Measurements from ENCODE around the gene EARS2. TPM values are rescaled to one million over a fixed set of nuclear protein-coding genes. Genes with fewer than 3 reads are reported as not detected.

EARS2 gene
- total RNA-seq, 1 donor from 2014 or later: 19.7 TPM

GRCh38 chr16:23575834-23576233 is 18.7 kb upstream of the EARS2 start:
- H3K27me3 Mint-ChIP-seq (ENCODE audit: insufficient read depth, low read depth): no peaks in the 10 kb centered on the region
- no peaks in the 10 kb centered on the region for H3K9me3 ChIP-seq (ENCODE audit: low read depth)
- no peaks in the 10 kb centered on the region for H3K4me1 ChIP-seq
- no peak for DNase-seq (ENCODE audit: low spot score)
- H3K9me3 Mint-ChIP-seq: no peaks in the 10 kb centered on the region
- no peak overlapping the region for H2AFZ ChIP-seq (replicated peaks)
- no peaks in the 10 kb centered on the region for H3K4me1 Mint-ChIP-seq
- H3K4me2 ChIP-seq: no peak overlapping the region
- H3K4me3 Mint-ChIP-seq: no peak overlapping the region
- TF ChIP-seq CTCF (IDR thresholded peaks at IDR 0.05): no peak
- TF ChIP-seq EZH2phosphoT487 (IDR thresholded peaks at IDR 0.05): no peak
- no peak for TF ChIP-seq EZH2 (IDR thresholded peaks at IDR 0.05)
- no peak overlapping the region for H3K27ac Mint-ChIP-seq
- peaks cover 16% of the 10 kb centered on the region for H3K36me3 Mint-ChIP-seq
- H3K9ac ChIP-seq: no peak overlapping the region
- no peaks in the 10 kb centered on the region for H3K27me3 ChIP-seq
- H3K79me2 ChIP-seq (ENCODE audit: low read depth): no peaks in the 10 kb centered on the region
- peaks cover 7% of the 10 kb centered on the region for H3F3A ChIP-seq (ENCODE audit: low read depth)
- H3K27ac ChIP-seq: no peak overlapping the region
- H4K20me1 ChIP-seq (ENCODE audit: low read depth): peaks cover 15% of the 10 kb centered on the region
- no peaks in the 10 kb centered on the region for H3K36me3 ChIP-seq
- no peak overlapping the region for H3K4me3 ChIP-seq

GRCh38 chr16:23573817-23574216 is 16.7 kb upstream of the EARS2 start:
- Mint-ChIP-seq H3K36me3 (peaks cover 16% of the 10 kb centered on the region), H3K9me3 (no peaks in the 10 kb centered on the region), H3K4me3 (no peak overlapping the region), H3K4me1 (no peaks in the 10 kb centered on the region), H3K27me3 (ENCODE audit: insufficient read depth, low read depth) (no peaks in the 10 kb centered on the region), H3K27ac (no peak overlapping the region)
- Histone ChIP-seq H3K27me3 (no peaks in the 10 kb centered on the region), H3K4me1 (no peaks in the 10 kb centered on the region), H3K36me3 (no peaks in the 10 kb centered on the region), H3K79me2 (ENCODE audit: low read depth) (no peaks in the 10 kb centered on the region), H3K4me2 (no peak overlapping the region), H3K9me3 (ENCODE audit: low read depth) (no peaks in the 10 kb centered on the region), H3K27ac (no peak overlapping the region), H3K9ac (no peak overlapping the region), H2AFZ (replicated peaks) (no peak overlapping the region), H3F3A (ENCODE audit: low read depth) (no peaks in the 10 kb centered on the region), H3K4me3 (no peak overlapping the region), H4K20me1 (ENCODE audit: low read depth) (peaks cover 16% of the 10 kb centered on the region)
- DNase-seq (ENCODE audit: low spot score): no peak
- no peak for TF ChIP-seq CTCF (IDR thresholded peaks at IDR 0.05)
- no peak for TF ChIP-seq EZH2phosphoT487 (IDR thresholded peaks at IDR 0.05)
- TF ChIP-seq EZH2 (IDR thresholded peaks at IDR 0.05): no peak

GRCh38 chr16:23572394-23572793 is 15.2 kb upstream of the EARS2 start:
- Mint-ChIP-seq H3K4me3 (no peak overlapping the region), H3K4me1 (no peaks in the 10 kb centered on the region), H3K9me3 (no peaks in the 10 kb centered on the region), H3K27me3 (ENCODE audit: insufficient read depth, low read depth) (no peaks in the 10 kb centered on the region), H3K36me3 (peaks cover 18% of the 10 kb centered on the region), H3K27ac (no peak overlapping the region)
- Histone ChIP-seq H3K4me3 (no peak overlapping the region), H3K9me3 (ENCODE audit: low read depth) (no peaks in the 10 kb centered on the region), H3K4me1 (no peaks in the 10 kb centered on the region), H3K9ac (no peak overlapping the region), H3K27me3 (no peaks in the 10 kb centered on the region), H2AFZ (replicated peaks) (no peak overlapping the region), H3K27ac (no peak overlapping the region), H3F3A (ENCODE audit: low read depth) (no peaks in the 10 kb centered on the region), H3K79me2 (ENCODE audit: low read depth) (no peaks in the 10 kb centered on the region), H3K4me2 (no peak overlapping the region), H3K36me3 (no peaks in the 10 kb centered on the region), H4K20me1 (ENCODE audit: low read depth) (peaks cover 16% of the 10 kb centered on the region)
- DNase-seq (ENCODE audit: low spot score): no peak
- TF ChIP-seq CTCF (IDR thresholded peaks at IDR 0.05): no peak
- no peak for TF ChIP-seq EZH2phosphoT487 (IDR thresholded peaks at IDR 0.05)
- no peak for TF ChIP-seq EZH2 (IDR thresholded peaks at IDR 0.05)
